GM23338 (cell line): Measurements from ENCODE around the gene KDM4B.

Source experiments
- CREB1 ChIP-seq: fragments of 250-450 bp; sonication (Bioruptor Pico); IDR thresholded peaks from 2 replicates; pipeline ENCODE4 v1.5.0; 2020; ENCODE audit warnings: low read depth, mild to moderate bottlenecking, moderate library complexity
- CTCF ChIP-seq, 2 experiments: fragments of 200-600 bp in 1 of 2; sonication (generic) in 1 of 2; conservative IDR thresholded peaks; 2 replicates each; pipeline versions ENCODE4 v1.5.1 to v1.6.1; 2016 to 2017; ENCODE audit warnings: antibody characterized with exemption in 2 of 2, low read depth in 2 of 2, mild to moderate bottlenecking in 2 of 2, moderate library complexity in 1 of 2
- ETS1 ChIP-seq: IDR thresholded peaks from 2 replicates; pipeline ENCODE4 v1.6.1; 2016; ENCODE audit warnings: antibody characterized with exemption
- EZH2 ChIP-seq: fragments of 200-600 bp; sonication (generic); IDR thresholded peaks from one replicate; pipeline ENCODE4 v1.8.0; 2017; ENCODE audit warnings: antibody characterized with exemption, mild to moderate bottlenecking, low read depth; ENCODE audit not compliant: unreplicated experiment
- EZH2phosphoT487 ChIP-seq: fragments of 200-600 bp; sonication (generic); IDR thresholded peaks from one replicate; pipeline ENCODE4 v1.8.1; 2018; ENCODE audit warnings: antibody characterized with exemption; ENCODE audit not compliant: unreplicated experiment
- JUNB ChIP-seq: IDR thresholded peaks from one replicate; pipeline ENCODE4 v1.6.1; 2016; ENCODE audit warnings: antibody characterized with exemption; ENCODE audit not compliant: unreplicated experiment
- NANOG ChIP-seq: IDR thresholded peaks from 2 replicates; pipeline ENCODE4 v1.6.1; 2016; ENCODE audit warnings: antibody characterized with exemption, borderline replicate concordance
- POLR2AphosphoS5 ChIP-seq: IDR thresholded peaks from 2 replicates; pipeline ENCODE4 v1.6.1; 2016; ENCODE audit warnings: antibody characterized with exemption, low read depth
- REST ChIP-seq: IDR thresholded peaks from one replicate; pipeline ENCODE4 v1.6.1; 2018; ENCODE audit warnings: antibody characterized with exemption; ENCODE audit not compliant: unreplicated experiment
- STAT1 ChIP-seq: IDR thresholded peaks from one replicate; pipeline ENCODE4 v1.6.1; 2016; ENCODE audit warnings: antibody characterized with exemption; ENCODE audit not compliant: unreplicated experiment

- no peak for TF ChIP-seq JUNB
- TF ChIP-seq CTCF (conservative IDR thresholded peaks at IDR 0.05; ENCODE audit: low read depth in 2 of 2): no peak
- TF ChIP-seq CREB1 (CRISPR knock-in tag): no peak
- no peak for TF ChIP-seq EZH2
- no peak for TF ChIP-seq POLR2AphosphoS5
- TF ChIP-seq EZH2phosphoT487: no peak
- no peak for TF ChIP-seq REST
- TF ChIP-seq ETS1: no peak
- no peak for TF ChIP-seq STAT1
- TF ChIP-seq NANOG: no peak
Measured at GRCh38 chr19:4996701-4997100, 27.8 kb downstream of the KDM4B start.
